Transverse colon (tissue), 4 donors: Measurements from ENCODE around the gene STMN3. TPM values are rescaled to one million over a fixed set of nuclear protein-coding genes. Genes with fewer than 3 reads are reported as not detected.

Experiments used
- DNase-seq: peaks from one replicate; pipeline ENCODE4 v3.0.0-alpha.2; 2019
- H3K27ac ChIP-seq, 4 donors: fragments of 200-600 bp; sonication (generic); 2 replicates each; pipeline ENCODE4 v1.5.1; 2016 to 2018; ENCODE audit warnings: inconsistent platforms in 4 of 4
- H3K27me3 ChIP-seq: fragments of 200-600 bp; sonication (generic); 2 replicates; pipeline ENCODE4 v1.5.1; 2017; ENCODE audit warnings: inconsistent platforms
- H3K36me3 ChIP-seq, 4 donors: fragments of 200-600 bp; sonication (generic); 2 replicates each; pipeline ENCODE4 v1.5.1; 2017 to 2019; ENCODE audit warnings: inconsistent platforms in 4 of 4
- H3K4me1 ChIP-seq, 4 donors: fragments of 200-600 bp; sonication (generic); 2 replicates each; pipeline ENCODE4 v1.5.1; 2017 to 2020; ENCODE audit warnings: inconsistent platforms in 4 of 4
- H3K4me3 ChIP-seq, 4 donors: fragments of 200-600 bp; sonication (generic); 1 replicate in 1 of 4; 2 replicates in 3 of 4; pipeline versions ENCODE4 v1.5.1 to v1.6.1; 2017 to 2019; ENCODE audit warnings: inconsistent platforms in 4 of 4
- H3K9me3 ChIP-seq, 2 donors: fragments of 200-600 bp; sonication (generic); 2 replicates each; pipeline ENCODE4 v1.5.1; 2017 to 2019; ENCODE audit warnings: inconsistent platforms in 2 of 2
- EP300 ChIP-seq: sonication (generic); formaldehyde crosslinking; IDR thresholded peaks from one replicate; pipeline ENCODE4 v1.6.1; 2017; ENCODE audit warnings: antibody characterized with exemption, low read depth
- POLR2A ChIP-seq: fragments of 450-650 bp; IDR thresholded peaks from one replicate; pipeline ENCODE4 v1.6.1; 2016; ENCODE audit warnings: antibody characterized with exemption, mild to moderate bottlenecking, moderate library complexity
- POLR2AphosphoS5 ChIP-seq, 3 donors: sonication (generic); formaldehyde crosslinking; IDR thresholded peaks; one replicate each; pipeline ENCODE4 v1.6.1; 2016; ENCODE audit warnings: antibody characterized with exemption in 3 of 3
- WGBS, 2 donors: methylation state at CpG; one replicate each; pipeline ENCODE4 v1.1.5; 2018; ENCODE audit warnings: low coverage in 1 of 2; 5-methylcytosine and 5-hydroxymethylcytosine counted together
- in situ Hi-C, 4 donors: fragments of 200-750 bp; cut with MboI; loops; one replicate each; pipeline versions ENCODE4 v1.15.0 to v1.15.1; 2017; ENCODE audit warnings: low sequenced_read_pairs in 3 of 4, low pct_ligation_motif_present in 1 of 4, low pct_unique_long_range_greater_than_20kb in 1 of 4
- intact Hi-C: fragments of 100-400 bp; cut with DNase I; formaldehyde crosslinking; loops from one replicate; pipeline ENCODE4 v1.15.1; 2023; ENCODE audit warnings: low total_unique reads
- total RNA-seq, 4 donors: library from RNA; depleted of rRNA; stranded (reverse); fragments of >200 nt; gene quantifications; one replicate each; pipeline ENCODE4 v1.1.0, GENCODE V29; 2016
- TF ChIP-seq, protein P1 (sequence below), 5 experiments: fragments of 200-600 bp in 3 of 5; fragments of 450-650 bp in 2 of 5; sonication (generic) in 3 of 5; IDR thresholded peaks; 1 replicate in 2 of 5; 2 replicates in 3 of 5; pipeline ENCODE4 v1.5.1; 2016 to 2017; ENCODE audit warnings: antibody characterized with exemption in 5 of 5, inconsistent platforms in 3 of 5, mild to moderate bottlenecking in 2 of 5, moderate library complexity in 1 of 5

The STMN3 gene
- total RNA-seq, 4 donors from 2014 or later = 0.75 to 7.1 (median 4.4) TPM

DNA sequence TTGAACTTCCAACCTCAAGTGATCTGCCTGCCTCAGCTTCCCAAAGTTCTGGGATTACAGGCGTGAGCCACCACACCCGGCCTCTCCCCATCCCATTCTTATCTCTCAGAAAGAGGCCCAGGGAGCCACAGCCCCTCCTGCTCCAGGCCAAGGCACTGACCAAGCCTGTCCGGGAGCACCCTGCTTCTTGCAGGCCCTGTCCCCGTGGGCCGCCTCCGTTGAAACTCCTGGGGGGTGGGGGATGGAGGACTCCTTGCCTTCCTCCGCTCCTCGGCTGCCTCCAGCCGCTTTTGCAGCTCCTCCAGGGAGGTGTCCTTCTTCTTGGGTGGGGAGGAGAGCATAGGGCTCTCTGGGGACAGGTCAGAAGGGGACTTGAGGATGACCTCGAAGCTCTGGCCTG, 9.7 kb downstream of the STMN3 start:
- H3K36me3 ChIP-seq = no peaks in the 10 kb centered on the region
- 90 to 91% methylated on average over 2 to 8 of the region's 10 CpGs for WGBS, 2 donors
- peaks cover 6 to 15% (median 11%) of the 10 kb centered on the region in 4 donors for H3K4me1 ChIP-seq
- no peaks in the 10 kb centered on the region for H3K9me3 ChIP-seq
- no peaks in the 10 kb centered on the region for H3K27me3 ChIP-seq
- H3K27ac ChIP-seq = no peak overlapping the region
- no peak for TF ChIP-seq POLR2A
- TF ChIP-seq POLR2AphosphoS5 (IDR thresholded peaks at IDR 0.05) = no peak
- TF ChIP-seq, protein P1, sequence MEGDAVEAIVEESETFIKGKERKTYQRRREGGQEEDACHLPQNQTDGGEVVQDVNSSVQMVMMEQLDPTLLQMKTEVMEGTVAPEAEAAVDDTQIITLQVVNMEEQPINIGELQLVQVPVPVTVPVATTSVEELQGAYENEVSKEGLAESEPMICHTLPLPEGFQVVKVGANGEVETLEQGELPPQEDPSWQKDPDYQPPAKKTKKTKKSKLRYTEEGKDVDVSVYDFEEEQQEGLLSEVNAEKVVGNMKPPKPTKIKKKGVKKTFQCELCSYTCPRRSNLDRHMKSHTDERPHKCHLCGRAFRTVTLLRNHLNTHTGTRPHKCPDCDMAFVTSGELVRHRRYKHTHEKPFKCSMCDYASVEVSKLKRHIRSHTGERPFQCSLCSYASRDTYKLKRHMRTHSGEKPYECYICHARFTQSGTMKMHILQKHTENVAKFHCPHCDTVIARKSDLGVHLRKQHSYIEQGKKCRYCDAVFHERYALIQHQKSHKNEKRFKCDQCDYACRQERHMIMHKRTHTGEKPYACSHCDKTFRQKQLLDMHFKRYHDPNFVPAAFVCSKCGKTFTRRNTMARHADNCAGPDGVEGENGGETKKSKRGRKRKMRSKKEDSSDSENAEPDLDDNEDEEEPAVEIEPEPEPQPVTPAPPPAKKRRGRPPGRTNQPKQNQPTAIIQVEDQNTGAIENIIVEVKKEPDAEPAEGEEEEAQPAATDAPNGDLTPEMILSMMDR (IDR thresholded peaks at IDR 0.05) = no peak
- TF ChIP-seq EP300 = no peak
- in situ Hi-C loops = loop anchor here in 1 of 4 donors (25.0 kb wide), 1 partner anchor 106 kb away; the partner anchor contains the start of genes PTK6 and SRMS
- no peak for DNase-seq
- H3K4me3 ChIP-seq = no peak overlapping the region
- intact Hi-C loops = no loop called here

DNA sequence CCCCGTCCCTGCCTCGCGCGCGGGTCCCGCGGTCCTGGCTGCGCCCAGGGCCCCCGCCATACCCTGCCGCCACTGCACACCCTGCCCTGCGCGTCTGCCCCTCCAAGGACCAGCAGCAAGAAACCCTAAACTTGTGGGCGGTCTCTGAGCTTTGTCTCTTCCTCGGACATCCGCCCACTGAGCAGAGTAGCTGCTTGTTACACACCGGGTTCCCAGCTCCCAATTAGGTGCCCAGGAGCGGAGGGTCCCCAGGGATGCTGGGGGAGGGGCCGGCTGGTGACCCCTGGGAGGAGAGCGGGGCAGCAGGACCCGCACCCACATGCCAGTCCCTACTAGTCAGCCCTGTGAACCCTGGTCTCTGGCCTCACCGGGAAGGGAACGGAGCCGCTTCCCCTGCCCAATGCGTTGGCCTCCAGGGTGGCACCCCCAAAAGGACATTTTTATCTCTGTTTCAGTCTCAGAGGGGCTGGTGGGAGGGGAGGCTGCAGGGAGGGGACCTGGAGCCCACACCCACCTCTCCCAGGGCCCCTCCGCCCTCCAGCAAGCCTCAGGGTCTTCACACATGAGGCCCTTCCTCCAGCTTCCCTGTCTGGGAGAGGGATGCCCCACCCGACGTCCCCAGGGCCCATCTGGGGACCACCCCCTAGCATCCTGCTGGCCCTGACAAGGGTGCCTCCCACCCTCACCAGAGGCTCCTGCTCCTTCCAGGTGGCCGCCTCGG, 10.5 kb downstream of the STMN3 start:
- no peaks in the 10 kb centered on the region for H3K9me3 ChIP-seq
- TF ChIP-seq POLR2A = no peak
- TF ChIP-seq, protein P1 (IDR thresholded peaks at IDR 0.05) = no peak
- TF ChIP-seq EP300 = no peak
- no peak for TF ChIP-seq POLR2AphosphoS5 (IDR thresholded peaks at IDR 0.05)
- intact Hi-C loops (no loop called here), in situ Hi-C loops (loop anchor here in 1 of 4 donors (25.0 kb wide), 1 partner anchor 105 kb away; the partner anchor contains the start of genes PTK6 and SRMS)
- WGBS, 2 donors = 26 to 60% methylated on average over 1 to 27 of the region's 29 CpGs
- peak overlapping the region; percentile 21 to 63 (median 42) for H3K4me3 ChIP-seq
- no peaks in the 10 kb centered on the region for H3K36me3 ChIP-seq
- peak; percentile 29 for DNase-seq
- peaks cover 6 to 15% (median 11%) of the 10 kb centered on the region in 4 donors for H3K4me1 ChIP-seq
- H3K27me3 ChIP-seq = no peaks in the 10 kb centered on the region
- peak overlapping the region; percentile 77 to 84 (median 81) for H3K27ac ChIP-seq

DNA sequence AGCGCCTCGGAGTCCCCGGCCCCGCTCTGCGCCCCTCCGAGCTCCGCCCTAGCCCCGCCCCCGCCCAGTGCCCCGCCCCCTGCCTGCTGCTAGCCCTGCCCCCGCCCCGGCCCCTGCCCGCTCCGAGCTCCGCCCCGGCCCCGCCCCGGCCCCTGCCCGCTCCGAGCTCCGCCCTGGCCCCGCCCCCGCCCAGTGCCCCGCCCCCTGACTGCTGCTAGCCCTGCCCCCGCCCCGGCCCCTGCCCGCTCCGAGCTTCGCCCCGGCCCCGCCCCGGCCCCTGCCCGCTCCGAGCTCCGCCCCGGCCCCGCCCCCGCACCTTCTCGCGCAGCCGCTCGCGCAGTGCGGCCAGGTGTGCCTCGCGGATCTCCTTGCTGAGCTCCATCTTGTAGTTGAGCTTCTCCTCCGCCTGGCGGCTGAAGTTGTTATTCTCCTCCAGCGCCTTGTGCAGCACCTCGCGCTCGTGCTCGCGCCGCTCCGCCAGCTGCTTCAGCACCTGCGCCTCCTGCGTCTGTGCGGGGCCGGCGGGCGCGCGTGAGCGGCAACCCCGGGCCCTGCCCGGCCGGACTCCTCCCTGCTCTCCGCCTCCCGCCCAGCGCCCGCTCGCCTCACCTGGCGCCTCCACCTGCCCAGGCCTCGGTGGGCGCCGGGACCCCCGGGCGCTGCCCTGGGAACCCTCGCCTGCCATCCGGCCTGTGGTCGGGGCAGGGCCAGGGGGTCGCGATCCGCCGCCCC, 11.3 kb downstream of the STMN3 start:
- no peaks in the 10 kb centered on the region for H3K36me3 ChIP-seq
- DNase-seq = peak; percentile 95
- TF ChIP-seq, protein P1 (IDR thresholded peaks at IDR 0.05) = peak; percentile 36 to 82 (median 54)
- peak; percentile 39 to 60 (median 41) for TF ChIP-seq POLR2AphosphoS5 (IDR thresholded peaks at IDR 0.05)
- no peak for TF ChIP-seq EP300
- TF ChIP-seq POLR2A = no peak
- 2% methylated on average over 48 of the region's 86 CpGs; no CpG with 5 or more reads in 1 of the 2 donors for WGBS, 2 donors
- no peaks in the 10 kb centered on the region for H3K27me3 ChIP-seq
- intact Hi-C loops (no loop called here), in situ Hi-C loops (loop anchor here in 1 of 4 donors (25.0 kb wide), 1 partner anchor 105 kb away; the partner anchor contains the start of genes PTK6 and SRMS)
- peak overlapping the region; percentile 21 to 63 (median 53) for H3K4me3 ChIP-seq
- peak overlapping the region; percentile 80 to 91 (median 84) for H3K27ac ChIP-seq
- peaks cover 6 to 15% (median 11%) of the 10 kb centered on the region in 4 donors for H3K4me1 ChIP-seq
- no peaks in the 10 kb centered on the region for H3K9me3 ChIP-seq
